NCI-H526 treated with DMSO at 0.1 percent for 48 hours (cell line): ENCODE results near the gene CEACAM16.

Experiments used
- DNase-seq: peaks from one replicate; lab custom pipeline; 2025; lab: John Stamatoyannopoulos, UW

CEACAM16 gene

GRCh38 chr19:44725251-44725650 lies 26.3 kb downstream of the CEACAM16 start:
- no peak for DNase-seq

GRCh38 chr19:44725684-44726083 lies 26.7 kb downstream of the CEACAM16 start:
- DNase-seq: no peak

- no peak for DNase-seq
Observed at GRCh38 chr19:44726465-44726864, 27.5 kb downstream of the CEACAM16 start.

GRCh38 chr19:44728178-44728577 lies 29.2 kb downstream of the CEACAM16 start:
- no peak for DNase-seq

GRCh38 chr19:44729516-44730033 lies 30.6 kb downstream of the CEACAM16 start:
- DNase-seq: no peak

- no peak for DNase-seq
Observed at GRCh38 chr19:44731081-44731480, 32.1 kb downstream of the CEACAM16 start.

- DNase-seq: no peak
Observed at GRCh38 chr19:44731622-44732021, 32.7 kb downstream of the CEACAM16 start.

GRCh38 chr19:44732235-44733014 lies 33.5 kb downstream of the CEACAM16 start:
- no peak for DNase-seq

- DNase-seq: no peak
Observed at GRCh38 chr19:44734357-44734756, 35.4 kb downstream of the CEACAM16 start.

- no peak for DNase-seq
Observed at GRCh38 chr19:44735011-44735410, 36.1 kb downstream of the CEACAM16 start.

GRCh38 chr19:44737238-44738071 lies 38.5 kb downstream of the CEACAM16 start:
- no peak for DNase-seq

- DNase-seq: no peak
Observed at GRCh38 chr19:44738136-44738535, 39.2 kb downstream of the CEACAM16 start.

GRCh38 chr19:44738603-44739558 lies 39.9 kb downstream of the CEACAM16 start:
- no peak for DNase-seq

GRCh38 chr19:44740351-44740824 lies 41.4 kb downstream of the CEACAM16 start:
- no peak for DNase-seq

GRCh38 chr19:44741258-44741731 lies 42.3 kb downstream of the CEACAM16 start:
- no peak for DNase-seq

GRCh38 chr19:44741841-44742329 lies 42.9 kb downstream of the CEACAM16 start:
- DNase-seq: no peak

- no peak for DNase-seq
Observed at GRCh38 chr19:44742330-44743061, 43.5 kb downstream of the CEACAM16 start.

GRCh38 chr19:44744871-44745332 lies 46.0 kb downstream of the CEACAM16 start:
- DNase-seq: no peak

GRCh38 chr19:44745341-44745831 lies 46.4 kb downstream of the CEACAM16 start:
- DNase-seq: no peak

GRCh38 chr19:44745887-44746600 lies 47.1 kb downstream of the CEACAM16 start:
- no peak for DNase-seq
